Stimulated activated CD4-positive, alpha-beta T cell treated with anti-CD3 and anti-CD28 coated beads, Interleukin-4, amount 100 ng/mL, for 1 hour (primary cell): ENCODE results near the gene CHMP2A.
"Not testable (repeated sequence)": the region's sequence is repeated elsewhere in the genome, so short reads cannot be mapped to it uniquely, and the experiment has no call there.

Experiments used
- DNase-seq: peaks from one replicate; pipeline ENCODE4 v3.0.0-alpha.2; 2020

Gene CHMP2A

DNA sequence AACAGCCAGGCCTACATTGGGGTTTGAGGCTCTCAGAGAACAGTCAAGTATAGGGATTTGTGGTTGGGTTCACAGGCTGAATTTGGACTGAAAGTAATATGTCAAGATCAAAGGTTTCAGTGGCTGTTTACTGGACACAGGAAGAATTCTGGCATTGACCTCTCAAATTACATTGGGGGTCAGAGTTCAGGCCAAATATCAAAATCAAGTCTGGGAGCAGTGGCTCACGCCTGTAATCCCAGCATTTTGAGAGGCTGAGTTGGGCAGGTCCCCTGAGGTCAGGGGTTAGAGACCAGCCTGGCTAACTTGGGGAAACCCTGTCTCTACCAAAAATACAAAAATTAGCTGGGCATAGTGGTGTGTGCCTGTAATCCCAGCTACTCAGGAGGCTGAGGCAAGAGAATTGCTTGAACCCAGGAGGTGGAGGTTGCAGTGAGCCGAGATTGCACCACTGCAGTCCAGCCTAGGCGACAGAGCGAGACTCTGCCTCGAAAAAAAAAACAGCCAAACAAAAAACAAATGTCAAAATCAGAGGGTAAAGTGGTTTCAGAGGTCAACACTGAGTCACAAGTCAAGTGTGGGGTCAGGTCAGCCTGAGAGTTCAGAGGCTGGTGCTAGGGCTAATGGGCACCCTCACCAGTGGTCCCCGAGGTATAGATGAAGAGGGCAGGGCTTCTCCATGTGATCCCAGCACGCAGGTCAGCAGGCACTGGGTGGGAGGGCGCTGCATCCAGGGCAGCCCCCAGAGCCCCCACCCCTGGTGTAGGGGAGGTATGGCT lies 44.6 kb downstream of the CHMP2A start:
- DNase-seq, result no peak

DNA sequence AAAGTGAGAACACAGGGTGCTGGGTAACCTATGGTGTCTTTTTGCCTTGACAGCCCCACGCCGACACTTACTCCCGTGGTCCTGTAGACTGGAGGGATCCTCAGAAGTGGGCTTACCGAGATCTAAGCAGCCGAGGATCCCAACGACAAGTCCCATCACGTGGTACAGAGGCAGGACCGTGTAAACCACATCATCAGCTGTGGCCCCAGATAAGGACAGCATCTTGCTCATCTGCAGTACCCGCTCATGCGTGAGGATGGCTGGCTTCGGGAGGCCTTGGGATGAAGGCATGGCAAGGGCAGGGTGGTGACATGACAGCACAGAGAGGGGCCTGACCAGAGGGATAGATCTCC lies 45.2 kb downstream of the CHMP2A start:
- DNase-seq, result no peak

DNA sequence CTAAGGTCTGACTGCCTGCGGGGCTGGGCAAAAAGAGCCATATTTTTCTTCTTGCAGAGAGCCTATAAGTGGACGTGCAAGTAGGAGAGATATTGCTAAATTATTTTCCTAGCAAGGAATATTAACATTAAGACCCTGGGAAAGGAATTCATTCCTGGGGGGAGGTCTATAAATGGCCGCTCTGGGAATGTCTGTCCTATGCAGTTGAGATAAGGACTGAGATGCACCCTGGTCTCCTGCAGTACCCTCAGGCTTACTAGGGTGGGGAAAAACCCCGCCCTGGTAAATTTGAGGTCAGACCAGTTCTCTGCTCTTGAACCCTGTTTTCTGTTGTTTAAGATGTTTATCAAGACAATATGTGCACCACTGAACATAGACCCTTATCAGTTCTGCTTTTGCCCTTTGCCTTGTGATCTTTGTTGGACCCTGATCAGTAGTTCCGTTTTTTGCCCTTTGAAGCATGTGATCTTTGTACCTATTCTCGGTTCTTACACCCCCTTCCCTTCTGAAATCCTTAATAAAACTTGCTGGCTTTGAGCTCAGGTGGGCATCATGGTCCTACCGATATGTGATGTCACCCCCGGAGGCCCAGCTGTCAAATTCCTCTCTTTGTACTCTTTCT lies 47.2 kb downstream of the CHMP2A start:
- not testable (repeated sequence) for DNase-seq
